SIG-M5 (cell line): ENCODE measurements around the gene HABP4.

Experiments used
- DNase-seq: peaks from one replicate; lab custom pipeline; 2025; lab: John Stamatoyannopoulos, UW

HABP4 gene

DNA sequence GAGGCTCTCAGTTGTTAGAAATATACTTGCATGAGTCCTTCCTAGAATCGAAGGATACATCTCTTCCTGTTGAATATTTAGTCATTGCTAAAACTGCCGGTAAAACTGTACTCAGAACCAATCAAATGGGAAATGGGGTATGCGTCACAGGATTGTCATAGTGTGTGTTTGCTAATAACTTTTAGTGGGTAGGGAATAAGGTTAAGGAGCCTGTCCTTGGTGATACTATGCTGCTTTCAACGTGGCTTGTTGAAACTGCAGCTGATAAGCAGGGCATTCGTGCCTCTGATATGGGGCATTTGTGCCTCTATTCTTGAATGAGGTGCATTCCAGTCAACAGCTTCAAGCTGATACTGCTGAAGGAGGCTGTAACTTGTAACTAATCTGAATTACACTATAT, 26.6 kb downstream of the HABP4 start:
- no peak for DNase-seq

DNA sequence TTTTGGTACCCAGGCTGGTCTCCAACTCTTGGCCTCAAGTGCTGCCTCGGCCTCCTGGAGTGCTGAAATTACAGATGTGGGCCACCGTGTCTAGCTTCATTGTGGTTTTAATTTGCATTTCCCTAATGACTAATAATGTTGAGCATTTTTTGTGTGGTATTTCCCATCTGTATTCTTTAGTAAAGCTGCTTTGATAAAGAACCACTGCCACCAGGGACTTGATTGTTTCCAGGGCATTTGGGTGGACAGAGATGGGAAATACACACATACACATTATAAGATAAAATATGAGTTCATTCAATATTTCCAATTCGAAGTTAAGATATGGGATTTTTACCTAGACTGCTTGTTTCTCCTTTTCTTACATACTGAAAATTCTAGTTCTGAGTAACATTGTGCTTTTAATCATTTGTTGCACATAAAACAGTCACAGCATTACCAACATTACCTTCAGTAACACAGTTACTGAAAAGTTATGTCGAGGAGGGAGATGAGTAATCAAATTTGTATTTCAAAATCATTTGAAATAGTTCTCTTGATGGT, 28.9 kb downstream of the HABP4 start:
- no peak for DNase-seq

DNA sequence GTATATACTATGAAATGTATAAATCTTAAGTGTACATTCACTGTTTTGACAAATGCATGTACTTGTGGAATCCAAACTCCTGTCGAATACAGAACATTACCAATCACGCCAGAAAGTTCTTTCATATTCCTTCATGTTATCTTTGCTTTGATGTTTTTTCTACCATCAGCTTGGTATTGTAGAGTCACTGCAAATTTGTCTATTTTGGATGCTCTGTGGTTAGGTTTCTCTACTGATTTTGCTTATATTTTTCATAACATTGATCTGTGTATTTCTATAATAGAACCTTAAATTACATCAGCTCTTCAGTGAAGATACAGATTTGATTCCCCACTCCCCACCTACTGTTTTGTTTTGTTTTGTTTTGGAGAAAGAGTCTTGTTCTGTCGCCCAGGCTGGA, 30.8 kb downstream of the HABP4 start:
- DNase-seq, result no peak

DNA sequence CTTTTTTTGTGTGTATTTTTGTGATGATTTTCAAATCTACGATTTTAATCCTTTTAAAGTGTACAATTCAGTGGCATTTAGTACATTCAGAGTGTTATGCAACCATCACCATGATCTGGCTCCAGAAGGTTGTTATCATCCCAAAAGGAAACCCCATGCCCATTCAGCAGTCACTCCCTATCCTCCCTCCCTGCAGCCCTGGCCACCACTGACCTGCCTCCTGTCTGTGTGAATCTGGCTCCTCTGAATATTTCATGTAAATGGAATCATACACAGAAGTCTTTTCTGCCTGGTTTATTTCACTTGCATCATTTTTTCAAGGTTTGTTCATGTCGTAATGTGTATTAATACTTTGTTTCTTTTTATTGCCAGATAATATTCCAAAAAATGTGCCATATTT, 32.5 kb downstream of the HABP4 start:
- no peak for DNase-seq

DNA sequence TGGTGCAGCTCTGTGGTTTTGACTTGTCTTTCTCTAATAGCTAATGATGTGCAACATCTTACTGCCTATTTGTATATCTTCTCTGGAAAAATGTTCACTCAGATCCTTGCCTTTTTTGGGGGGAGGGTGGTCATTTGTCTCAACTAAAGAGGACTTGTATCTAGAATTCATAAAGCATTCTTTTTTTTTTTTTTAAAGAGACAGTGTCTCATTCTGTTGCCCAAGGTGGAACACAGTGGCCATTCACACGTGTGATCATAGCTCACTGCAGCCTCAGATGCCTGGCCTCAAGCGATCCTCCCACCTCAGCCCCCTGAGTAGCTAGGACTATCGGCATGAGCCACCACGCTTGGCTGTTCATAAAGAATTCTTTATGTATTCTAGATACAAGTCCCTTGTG, 33.2 kb downstream of the HABP4 start:
- DNase-seq, result no peak

DNA sequence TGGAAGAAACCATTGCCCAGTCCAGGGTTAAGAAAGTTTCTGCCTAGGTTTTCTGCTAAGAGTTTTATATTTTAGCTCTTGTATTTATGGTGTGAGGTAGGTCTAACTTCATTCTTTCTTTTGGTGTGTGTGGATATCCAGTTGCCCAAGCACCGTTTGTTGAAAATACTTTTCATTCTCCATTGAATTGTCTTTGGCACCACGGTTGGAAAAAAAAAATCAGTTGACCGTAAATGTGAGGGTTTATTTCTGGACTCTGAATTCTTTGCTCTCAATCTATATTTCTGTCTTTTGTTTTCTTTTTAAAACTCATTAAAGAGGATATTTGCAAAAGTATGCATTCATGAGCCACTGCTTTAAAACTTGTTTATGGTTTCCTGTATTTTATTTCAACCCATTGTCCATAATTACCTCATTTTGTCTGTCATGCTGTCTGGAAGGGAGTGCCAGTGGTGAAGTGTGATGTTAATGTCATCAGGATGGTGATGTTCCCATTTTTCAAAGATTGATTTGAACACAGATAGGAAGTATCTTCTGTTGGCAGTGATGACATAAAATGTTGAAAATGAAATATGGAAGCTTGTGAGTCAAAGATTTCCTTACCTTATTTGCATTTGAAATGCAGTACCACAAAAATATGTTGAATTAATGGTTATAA, 33.9 kb downstream of the HABP4 start:
- no peak for DNase-seq

DNA sequence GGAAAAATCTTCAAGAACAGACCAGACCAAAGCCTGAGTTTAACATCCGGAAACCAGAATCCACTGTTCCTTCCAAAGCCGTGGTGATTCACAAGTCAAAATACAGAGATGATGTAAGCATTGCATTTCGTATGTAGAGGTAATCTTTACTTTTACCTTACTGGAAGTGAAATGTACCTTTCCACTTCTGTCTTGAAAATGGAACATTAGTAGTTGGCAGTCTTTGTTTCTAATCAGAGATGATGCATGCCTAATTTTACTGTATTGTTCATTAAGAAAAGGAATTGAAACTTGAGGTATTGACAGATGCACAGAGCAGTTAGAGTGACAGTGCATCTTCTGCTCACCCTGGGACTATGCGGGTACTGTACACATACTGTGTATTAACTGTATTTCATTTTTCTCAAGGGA, 34.6 kb downstream of the HABP4 start:
- no peak for DNase-seq

DNA sequence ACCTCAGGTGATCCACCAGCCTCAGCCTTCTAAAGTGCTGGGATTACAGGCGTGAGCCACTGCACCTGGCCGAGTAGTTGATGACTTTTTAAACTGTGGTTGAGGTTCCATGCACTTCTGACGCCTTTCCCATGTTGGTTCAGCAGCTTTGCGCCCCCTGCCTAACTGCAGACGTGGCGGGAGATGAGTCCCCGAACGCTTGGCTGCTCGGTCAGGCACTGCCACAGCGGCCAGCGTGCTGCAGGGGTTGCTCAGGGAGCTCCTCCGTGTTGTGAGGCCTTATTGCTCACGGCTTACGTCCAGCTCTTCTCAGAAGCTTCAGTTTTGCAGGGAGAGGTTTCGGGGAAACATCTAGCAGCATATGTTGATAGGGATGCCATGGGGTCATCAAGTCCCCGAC, 35.3 kb downstream of the HABP4 start:
- DNase-seq, result no peak

DNA sequence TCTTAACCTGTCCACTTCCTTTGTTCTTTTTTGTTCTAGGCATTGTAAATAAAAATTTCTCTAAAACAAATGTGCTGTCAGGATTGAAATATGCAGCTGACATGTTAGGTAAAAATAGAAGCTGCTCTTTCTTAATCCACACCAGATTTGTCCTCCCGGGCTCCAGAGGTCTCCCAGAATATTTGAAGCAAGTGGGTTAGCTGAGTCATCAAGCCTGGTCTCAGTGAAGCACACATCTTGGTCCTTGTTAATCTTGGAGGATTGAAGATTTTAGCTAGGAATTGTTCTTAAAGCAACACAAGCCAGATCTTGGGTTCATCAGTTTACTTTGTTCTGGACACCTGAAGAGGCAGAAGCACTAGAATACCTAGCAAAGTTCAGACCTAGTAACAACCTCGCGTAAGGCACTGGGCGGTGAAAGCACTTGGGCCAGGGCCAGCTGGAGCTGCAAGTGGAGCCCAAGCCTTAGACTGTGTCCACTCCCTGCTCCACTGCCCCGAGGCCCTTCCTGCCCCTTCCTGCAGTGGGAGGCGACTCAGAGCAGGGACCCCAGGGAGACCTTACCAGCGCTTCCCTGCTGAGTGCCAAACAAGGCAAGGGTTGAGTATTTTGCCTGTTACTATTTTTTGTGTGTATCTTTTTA, 36.5 kb downstream of the HABP4 start:
- DNase-seq, result no peak

- no peak for DNase-seq
Observed at GRCh38 chr9:96487029-96487396, 37.0 kb downstream of the HABP4 start.

GRCh38 chr9:96487949-96488348, 38.0 kb downstream of the HABP4 start:
- DNase-seq, result no peak

- no peak for DNase-seq
Observed at GRCh38 chr9:96489482-96489979, 39.6 kb downstream of the HABP4 start.

GRCh38 chr9:96490534-96491078, 40.6 kb downstream of the HABP4 start:
- DNase-seq, result no peak

DNA sequence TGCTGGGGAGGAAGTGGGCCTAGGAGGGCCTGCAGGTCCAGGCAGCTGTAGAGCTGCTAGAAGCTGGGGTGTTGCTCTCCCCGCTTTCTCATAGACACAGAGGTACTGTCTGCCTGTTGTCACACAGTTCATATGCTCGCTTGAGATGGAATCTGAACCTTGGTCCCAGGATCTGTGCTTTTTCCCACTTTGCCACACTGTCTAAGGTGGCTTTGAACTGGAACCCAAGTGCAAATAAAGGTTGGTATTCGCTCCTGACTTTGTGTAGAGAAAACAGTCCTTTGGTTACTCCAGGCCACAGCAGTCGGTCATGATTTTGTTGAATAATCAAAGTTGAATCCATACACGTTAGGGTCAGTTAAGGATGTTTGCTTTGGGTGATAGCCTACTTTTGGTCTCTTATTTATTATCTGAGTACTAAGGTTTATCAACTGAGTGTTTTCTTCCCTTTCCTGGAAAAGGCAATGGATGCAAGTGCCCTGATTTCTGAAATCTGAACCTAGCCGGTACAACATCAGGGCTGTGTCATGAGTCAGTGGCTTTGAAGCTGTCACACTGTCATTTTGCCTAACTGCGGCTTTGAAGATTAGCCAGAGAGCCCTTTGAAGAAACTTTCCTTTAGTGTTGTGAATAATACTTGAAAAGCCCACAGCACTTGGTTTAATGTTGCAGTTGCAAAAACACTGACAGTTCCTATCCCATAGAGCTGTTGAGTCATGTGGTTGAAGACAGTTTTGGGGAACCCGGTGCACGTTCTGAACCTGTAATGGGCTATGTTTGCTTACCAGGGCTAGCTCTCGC, 41.3 kb downstream of the HABP4 start:
- no peak for DNase-seq

DNA sequence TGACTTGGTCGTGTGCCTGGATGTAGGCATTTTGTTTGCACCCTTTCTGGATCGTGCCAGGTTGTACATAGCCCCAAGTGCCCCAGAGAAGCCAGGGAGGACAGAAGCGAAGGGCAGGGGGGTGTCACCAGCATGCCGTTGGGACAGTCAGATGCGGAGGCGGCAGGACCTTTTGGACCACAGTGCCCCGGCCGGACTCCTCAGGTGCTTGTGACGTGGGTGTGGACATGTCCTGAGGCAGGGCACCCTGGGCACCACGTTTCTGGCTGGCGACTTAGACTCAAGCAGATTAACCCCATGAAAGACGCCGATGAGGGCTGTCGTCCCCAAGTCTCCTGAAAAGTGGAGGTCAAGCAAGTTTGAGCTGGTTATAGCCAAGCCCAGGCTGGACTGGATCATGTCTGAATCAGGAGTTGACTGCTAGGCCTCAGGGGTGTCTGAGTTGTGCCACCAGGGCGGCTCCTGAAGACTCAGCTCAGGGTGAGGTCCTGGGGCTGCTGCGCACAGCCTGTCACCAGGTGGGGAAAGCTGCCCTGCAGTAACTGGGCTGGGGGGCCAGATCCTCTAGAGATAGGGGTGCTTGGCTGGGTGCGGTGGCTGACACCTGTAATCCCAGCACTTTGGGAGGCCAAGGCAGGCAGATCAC, 42.0 kb downstream of the HABP4 start:
- DNase-seq, result no peak

- DNase-seq, result no peak
Observed at GRCh38 chr9:96492993-96493531, 43.1 kb downstream of the HABP4 start.

- DNase-seq, result no peak
Observed at GRCh38 chr9:96493757-96494156, 43.8 kb downstream of the HABP4 start.

DNA sequence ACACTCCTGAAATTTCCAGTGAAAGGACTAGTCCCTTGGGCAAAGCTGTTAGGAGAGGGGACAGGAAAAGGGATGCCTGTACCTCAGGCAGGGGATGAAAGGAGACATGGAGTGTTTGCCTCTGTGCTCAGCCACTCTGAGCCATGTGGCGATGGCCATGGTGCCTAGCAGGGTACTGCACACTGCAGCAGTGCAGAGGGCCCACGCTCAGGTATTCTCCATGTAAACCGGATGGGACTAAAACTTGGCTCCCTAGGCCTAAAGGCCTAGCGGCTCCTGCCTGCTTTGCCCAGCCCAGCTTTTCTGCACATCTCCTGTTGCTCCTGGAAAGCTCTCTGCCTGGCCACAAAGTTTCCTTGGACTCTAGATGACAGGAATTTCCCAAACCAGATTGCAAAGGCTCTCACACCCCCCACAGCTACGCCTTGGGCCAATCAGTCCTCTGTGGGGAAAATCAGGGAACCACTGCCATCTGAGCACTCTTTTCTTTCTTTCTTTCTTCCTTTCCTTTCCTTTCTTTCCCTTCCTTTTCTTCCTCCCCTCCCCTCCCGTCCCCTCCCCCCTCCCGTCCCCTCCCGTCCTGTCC, 44.3 kb downstream of the HABP4 start:
- no peak for DNase-seq

DNA sequence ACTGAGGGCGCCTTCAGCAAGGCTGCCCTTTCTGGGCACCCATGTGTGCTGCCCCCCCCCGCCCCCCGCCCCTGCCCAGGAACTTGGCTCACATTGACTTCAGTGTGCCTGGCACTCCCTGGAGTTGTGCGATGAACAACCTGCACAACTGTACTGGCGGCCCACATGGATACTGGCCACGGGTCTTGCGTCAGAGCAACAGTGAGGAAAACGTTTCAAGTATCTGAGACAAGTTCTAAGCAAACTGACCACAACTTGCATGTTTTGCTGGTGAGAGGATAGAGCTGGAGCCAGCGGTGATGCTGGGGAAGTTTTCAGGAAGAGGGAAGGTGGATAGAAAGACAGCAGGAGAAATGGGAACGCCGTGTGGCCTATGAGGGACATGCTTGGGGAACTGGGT, 45.4 kb downstream of the HABP4 start:
- no peak for DNase-seq

DNA sequence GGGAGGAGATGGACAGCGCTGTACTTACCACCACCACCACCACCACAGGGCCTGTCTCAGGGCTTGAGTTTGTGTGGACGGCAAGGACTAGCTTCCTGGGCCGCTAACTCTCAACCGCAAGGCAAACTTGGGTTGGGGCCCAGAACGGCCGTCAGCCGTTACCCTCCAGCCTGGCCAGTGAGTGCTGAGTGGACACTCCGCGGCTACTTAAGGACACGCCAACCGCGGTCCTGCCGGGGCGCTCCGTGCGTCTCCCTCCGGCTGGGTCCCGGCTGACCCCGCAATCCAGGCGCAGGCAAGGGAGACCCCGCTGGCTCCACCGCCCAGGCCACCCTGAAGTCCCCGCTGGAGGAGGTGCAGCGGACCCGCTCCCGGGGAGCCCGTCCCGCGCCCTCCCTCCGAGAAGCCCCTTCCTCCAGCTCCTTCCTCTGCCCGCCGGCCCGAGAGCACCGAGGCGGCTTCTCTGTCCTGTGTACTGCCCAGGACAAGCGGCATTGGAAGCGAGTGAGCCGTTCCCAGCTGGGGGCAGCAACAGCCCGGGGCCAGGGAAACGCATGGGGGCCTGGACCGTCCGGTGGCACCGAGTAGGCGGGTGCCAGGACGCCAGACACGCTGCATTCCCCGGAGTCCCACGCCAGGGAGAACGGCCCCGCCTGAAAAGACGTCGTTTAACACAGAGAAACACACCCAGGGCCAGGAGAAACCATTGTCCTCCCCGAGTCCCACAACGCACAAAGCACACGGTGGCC, 46.6 kb downstream of the HABP4 start:
- DNase-seq, result no peak

GRCh38 chr9:96497117-96497399, 47.1 kb downstream of the HABP4 start:
- no peak for DNase-seq
